Left forelimb (tissue), 1 donor: Measurements from ENCODE around the gene CNGA3.

Experiments
- DNase-seq: peaks from one replicate; pipeline ENCODE4 v3.0.0-alpha.2; 2018; ENCODE audit warnings: low spot score

Gene CNGA3

DNA sequence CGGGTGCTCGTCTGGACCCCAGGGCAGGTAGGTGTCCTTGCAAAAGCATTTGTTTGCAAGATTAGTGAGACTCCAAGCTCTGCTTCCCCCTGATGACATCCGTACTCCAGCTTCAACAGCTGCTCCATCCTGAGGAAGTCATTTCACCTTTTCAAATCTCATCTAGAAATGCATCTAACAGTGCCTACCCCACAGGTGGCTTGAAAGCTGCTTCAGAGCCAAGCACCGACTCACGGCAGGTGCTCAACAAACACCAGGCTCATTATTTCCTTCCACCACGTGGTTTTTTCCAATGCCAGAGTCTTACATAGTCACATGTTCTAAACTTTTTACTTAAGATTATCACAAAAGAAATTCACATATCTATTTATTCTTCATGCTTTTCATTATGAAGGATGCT is 31.9 kb downstream of the CNGA3 start:
- DNase-seq: no peak

DNA sequence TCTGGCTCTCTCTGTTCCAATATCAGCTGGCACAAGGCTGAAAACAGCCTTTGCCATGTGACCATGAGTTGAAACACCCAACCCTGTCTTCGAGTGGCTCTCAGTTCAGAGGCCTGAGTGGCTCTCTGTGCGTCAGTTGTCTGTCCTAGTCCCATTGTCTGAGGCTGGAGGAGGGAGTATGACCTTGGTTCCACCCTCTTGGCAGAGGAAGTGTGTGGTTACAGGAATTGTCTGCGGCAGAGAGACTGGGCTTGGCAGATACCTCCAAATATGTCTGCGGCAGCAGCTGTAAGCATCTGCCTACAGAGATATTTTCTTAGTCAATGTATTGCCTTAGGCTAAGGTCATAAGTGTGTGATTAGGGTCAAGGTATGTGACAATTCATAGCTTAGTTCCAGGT is 32.6 kb downstream of the CNGA3 start:
- no peak for DNase-seq

- DNase-seq: no peak
Measured at GRCh38 chr2:98379311-98380202, 33.3 kb downstream of the CNGA3 start.

GRCh38 chr2:98380203-98380535 is 33.9 kb downstream of the CNGA3 start:
- DNase-seq: no peak

DNA sequence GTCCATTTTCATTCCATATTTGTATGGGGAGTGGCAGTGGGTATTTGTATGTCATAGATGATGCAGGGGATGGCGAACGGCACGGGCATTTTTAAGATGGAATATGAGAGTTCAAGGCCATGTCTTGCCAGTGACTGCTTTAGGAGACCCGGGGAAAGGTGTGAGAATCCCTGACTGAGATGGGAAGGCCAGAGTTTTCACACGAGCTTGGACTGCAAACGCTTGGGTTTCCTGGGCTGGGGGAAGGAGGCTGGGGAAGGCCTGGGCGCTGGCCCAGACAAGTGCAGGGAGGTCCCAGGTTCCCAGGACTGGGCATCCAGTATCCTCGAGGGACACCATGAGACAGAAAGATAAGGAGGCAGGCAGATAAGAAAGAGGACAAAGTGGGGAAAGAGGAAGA is 35.2 kb downstream of the CNGA3 start:
- no peak for DNase-seq

DNA sequence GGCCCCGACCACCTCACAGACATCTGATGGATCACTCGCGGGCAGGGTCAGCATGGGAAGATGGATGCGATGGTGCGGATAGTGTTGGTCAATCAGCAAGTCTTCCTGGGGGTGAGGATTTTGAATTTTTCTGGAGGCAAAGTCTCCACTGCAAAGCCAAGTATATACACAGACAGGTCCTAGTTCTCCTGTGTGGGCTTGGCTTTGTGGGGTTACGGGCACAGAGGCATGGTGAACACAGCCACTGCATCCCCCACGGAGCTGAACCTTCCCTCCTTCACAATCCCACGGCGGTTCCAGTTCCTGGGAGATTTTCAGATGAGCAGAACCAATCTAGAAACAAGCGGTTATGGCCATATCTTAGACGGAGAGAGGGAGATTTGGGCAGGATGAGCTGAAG is 35.8 kb downstream of the CNGA3 start:
- DNase-seq: no peak

DNA sequence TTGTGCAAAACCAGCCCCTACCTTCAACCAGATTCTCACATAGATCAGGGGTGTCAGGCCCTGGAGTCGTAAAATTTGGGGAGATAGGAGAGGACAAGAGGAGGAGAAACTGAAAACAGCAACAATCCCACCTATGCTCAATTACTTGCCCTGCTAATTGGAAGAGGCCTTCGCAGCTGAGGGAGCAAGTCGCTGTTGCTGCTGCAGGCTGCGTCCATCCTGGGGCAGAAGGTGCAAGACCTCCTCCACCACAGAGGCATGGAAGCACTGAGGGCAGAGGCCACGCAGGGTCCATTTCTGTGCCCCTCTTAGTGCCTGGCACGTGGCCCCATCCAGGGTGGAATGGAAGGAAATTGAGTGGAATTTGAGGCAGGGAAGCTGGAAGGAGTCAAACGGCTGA is 36.5 kb downstream of the CNGA3 start:
- no peak for DNase-seq

DNA sequence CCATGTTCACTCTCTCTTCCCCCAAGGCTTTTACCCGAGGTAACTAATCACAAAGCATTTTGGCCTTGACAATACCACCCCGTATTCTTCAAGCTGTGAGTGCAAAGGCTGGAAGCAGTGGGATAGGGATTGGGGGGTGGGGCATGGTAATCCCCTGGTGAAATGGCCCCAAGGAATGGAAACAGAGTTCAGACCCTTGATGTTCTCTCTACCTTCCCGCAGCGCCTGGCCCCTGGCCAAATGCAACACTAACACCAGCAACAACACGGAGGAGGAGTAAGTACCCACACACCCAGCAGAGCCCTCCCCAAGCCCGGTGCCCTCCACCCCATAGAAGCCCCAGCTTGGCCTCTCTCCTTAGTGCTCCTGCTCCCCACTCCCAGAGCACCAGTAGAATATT is 36.9 kb downstream of the CNGA3 start:
- DNase-seq: no peak

GRCh38 chr2:98385050-98385699 is 38.9 kb downstream of the CNGA3 start:
- peak; percentile 84 for DNase-seq

DNA sequence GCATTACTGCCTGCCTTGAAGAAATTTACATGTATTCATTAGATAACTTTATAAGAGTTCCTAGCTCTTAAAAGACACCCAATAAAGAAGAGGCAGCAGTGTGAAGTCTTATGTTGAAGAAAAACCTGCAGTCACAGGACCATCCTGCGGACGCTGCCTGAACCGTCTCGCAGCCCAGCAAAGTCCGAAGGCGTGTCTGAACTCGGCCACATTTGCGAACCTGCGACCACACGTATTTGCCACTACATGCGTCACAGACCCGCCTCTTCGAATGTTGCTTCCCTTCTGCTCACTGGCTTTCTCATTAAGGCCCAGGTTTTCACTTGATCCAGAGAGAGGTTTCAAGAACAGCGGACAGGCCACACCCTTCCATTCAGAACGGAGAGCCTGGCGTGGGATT is 41.2 kb downstream of the CNGA3 start:
- no peak for DNase-seq

DNA sequence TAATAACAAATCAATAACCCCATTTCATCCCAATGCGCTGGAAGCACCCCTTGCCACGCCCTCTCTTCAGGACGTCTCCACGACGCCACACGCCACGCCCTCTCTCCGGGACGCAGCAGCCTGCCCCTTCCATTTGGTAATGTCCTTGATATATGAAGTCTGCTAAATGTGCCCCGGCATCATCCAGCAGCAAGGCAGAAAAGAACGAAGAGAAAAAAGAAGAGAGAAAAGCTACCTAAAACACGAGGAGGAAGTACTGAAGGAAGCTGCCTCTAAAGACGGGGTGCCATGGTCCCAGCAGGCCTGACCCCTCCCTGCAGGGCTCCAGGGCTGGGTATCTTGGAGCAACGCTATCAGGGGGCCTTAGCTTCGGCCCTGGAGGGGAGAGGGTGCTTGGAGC is 41.8 kb downstream of the CNGA3 start:
- no peak for DNase-seq

DNA sequence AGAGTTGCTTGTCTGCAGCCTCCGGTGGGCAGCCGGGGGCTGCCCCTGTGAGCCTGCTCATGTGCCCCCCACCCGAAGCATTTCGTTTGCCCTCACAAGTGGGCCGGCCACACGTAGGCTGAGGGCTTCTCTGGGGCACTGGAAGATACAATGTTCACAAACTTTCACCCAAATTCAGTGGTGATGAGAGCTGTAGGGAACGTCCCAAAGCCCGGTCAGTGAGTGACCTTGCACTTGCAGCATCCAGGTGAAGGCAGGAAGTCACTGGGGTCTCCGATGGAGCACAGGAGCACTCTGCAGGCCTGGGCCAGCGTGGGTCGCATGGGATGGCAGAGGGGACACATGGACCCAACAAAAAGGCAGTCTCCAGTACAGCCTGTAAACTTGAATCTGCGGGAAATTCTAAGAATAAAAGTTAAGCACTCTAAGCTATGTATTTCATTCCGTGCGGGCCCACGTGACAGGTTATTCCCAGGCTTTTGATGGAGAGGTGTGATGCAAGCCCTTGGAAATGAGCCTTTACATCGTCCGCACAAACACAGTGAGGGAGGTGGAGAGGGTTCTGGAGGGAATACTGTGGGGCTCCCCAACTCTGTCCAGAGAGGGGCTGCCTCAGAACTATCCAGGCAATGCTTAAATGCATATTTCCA is 42.5 kb downstream of the CNGA3 start:
- DNase-seq: no peak

GRCh38 chr2:98389251-98389605 is 43.0 kb downstream of the CNGA3 start:
- DNase-seq: no peak

DNA sequence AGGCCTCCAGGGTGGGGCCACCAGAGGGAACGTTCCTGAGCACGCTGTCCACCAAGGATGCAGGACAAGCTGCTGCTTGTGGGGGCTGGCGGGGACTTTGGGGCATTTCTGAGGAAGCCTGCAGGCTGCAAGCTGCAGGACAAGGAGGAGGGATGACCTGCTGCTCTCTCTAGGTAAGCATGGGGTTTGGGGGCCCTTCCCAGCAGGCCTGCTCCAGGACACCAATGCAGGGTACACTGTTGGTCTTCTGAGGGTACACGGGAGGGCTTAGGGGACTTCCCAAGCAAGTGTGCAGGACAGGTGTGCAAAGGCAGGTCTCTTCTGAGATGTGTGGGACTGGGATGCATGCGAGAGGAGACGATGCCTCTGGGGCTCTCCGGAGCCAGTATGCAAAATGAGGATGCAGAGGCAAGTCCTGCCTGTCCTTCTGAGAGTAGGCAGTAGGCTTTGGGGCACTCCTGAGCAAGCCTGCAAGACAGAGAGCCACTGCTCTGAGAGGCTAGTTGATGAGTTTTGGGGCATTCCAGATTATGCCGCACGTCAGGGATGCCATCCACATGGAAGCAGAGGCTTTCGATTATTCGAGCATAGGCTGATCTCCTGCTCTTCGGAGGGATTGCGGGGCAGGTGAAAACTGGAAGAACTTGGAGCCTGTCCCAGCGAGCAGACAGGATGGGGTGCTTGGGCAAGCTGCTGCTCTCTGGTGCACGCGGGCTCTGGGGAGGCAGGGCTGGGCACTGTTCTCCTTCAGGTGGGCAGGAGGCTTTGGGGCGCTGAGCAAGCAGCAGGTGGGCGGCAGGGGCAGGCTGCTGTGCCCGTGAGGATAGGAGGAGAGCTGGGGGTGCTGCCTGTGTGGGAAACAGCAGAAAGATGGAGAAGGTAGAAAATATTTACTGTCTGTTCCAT is 44.6 kb downstream of the CNGA3 start:
- no peak for DNase-seq

DNA sequence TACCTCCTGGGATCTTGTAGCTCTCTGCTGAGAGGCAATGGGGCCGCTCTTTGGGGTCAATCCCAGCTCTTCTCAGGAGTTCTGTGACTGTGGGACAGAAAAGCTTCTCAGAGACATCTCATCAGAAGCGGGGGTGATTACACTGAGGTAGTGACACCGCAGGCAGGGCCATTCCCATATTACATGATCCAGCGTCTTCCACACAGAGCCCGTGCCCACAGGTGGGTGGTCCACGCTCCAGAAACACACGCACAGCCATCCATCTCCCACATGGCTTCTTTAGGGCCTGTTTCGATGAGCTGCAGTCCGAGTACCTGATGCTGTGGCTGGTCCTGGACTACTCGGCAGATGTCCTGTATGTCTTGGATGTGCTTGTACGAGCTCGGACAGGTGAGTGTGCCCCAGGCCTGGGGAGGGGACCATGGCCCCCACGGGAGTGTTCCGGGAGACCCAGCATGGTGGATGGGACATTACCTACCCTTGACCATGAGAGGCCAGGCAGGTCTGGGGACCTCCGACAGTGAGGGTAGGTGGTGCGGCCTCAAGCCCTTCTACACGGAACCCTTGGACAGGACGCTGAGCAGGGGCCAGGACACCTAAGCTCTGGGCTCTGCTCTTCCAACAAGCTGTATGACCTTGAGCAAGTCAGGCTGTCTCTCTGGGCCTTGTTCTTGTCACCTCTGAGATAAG is 45.5 kb downstream of the CNGA3 start:
- DNase-seq: no peak

DNA sequence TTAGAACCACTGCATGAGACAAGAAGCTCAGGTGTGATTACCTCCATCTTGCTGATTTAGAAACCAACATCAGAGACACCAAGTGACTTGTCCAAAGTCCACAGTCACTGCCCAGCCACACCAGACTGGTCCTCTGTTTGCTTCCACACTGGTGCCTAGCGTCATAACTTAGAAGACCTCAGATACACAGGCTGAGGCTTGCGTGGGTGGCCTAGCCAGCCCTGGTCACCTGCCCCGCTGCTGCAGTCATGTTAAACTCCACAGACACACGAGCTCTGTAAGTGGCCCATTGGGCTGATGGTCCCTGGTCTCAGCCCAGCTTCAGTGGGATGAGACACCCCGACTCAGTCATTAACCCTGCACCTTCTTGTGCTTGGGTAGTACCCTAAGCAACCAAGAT is 47.1 kb downstream of the CNGA3 start:
- DNase-seq: no peak

DNA sequence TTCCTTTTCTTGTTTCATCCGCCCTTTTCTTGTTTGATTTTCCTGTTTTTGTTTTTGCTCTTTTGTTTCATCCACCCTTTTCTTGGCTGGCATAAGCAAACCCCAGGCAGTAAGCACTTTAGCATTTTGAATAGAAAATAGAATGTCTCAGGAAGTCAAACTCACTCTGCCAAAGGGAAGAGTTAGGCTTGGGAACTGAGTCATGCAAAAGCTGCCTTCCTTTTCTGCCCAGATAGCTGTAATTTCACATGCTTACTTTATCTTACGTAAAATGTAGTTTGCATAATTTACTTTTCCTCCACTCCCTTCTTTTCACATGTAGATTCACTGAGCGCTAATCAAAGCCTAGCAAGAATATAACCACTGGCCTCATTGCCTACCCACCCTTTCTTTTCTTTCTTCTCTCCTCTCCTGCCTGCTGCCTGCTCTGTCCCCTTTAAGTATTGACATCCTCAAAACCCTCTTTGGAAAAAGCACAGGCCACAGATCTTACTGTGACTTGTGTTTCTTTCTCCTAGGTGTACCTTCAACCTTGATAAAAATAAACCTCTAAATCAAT is 48.4 kb downstream of the CNGA3 start:
- no peak for DNase-seq

DNA sequence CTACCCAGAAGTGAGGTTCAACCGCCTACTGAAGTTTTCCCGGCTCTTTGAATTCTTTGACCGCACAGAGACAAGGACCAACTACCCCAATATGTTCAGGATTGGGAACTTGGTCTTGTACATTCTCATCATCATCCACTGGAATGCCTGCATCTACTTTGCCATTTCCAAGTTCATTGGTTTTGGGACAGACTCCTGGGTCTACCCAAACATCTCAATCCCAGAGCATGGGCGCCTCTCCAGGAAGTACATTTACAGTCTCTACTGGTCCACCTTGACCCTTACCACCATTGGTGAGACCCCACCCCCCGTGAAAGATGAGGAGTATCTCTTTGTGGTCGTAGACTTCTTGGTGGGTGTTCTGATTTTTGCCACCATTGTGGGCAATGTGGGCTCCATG is 49.7 kb downstream of the CNGA3 start:
- peak; percentile 52 for DNase-seq

DNA sequence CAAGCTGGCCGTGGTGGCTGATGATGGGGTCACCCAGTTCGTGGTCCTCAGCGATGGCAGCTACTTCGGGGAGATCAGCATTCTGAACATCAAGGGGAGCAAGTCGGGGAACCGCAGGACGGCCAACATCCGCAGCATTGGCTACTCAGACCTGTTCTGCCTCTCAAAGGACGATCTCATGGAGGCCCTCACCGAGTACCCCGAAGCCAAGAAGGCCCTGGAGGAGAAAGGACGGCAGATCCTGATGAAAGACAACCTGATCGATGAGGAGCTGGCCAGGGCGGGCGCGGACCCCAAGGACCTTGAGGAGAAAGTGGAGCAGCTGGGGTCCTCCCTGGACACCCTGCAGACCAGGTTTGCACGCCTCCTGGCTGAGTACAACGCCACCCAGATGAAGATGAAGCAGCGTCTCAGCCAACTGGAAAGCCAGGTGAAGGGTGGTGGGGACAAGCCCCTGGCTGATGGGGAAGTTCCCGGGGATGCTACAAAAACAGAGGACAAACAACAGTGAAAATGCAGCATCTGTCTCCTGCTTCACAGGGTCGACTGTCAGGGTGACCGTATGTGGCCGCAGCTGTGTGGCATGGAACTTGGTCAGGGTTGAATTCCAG is 50.6 kb downstream of the CNGA3 start:
- no peak for DNase-seq

GRCh38 chr2:98399140-98399539 is 52.9 kb downstream of the CNGA3 start:
- DNase-seq: no peak

GRCh38 chr2:98403878-98404277 is 57.6 kb downstream of the CNGA3 start:
- no peak for DNase-seq
